Retinal pigment epithelial cell (primary cell): Measurements from ENCODE around the gene TOB2.
"Not testable (repeated sequence)": the region's sequence is repeated elsewhere in the genome, so short reads cannot be mapped to it uniquely, and the experiment has no call there.

Experiments used
- DNase-seq: peaks from one replicate; pipeline ENCODE4 v3.0.0-alpha.2; 2010; ENCODE audit warnings: low read depth
- H3K4me3 ChIP-seq: 2 replicates; pipeline ENCODE4 v1.5.1; 2011; ENCODE audit warnings: mild to moderate bottlenecking, low read length, control low read depth, moderate library complexity
- TF ChIP-seq, protein P1 (sequence below): conservative IDR thresholded peaks from 2 replicates; pipeline ENCODE4 v1.5.1; 2011; ENCODE audit warnings: low read depth, low read length, control low read depth, inconsistent platforms

Gene TOB2

DNA sequence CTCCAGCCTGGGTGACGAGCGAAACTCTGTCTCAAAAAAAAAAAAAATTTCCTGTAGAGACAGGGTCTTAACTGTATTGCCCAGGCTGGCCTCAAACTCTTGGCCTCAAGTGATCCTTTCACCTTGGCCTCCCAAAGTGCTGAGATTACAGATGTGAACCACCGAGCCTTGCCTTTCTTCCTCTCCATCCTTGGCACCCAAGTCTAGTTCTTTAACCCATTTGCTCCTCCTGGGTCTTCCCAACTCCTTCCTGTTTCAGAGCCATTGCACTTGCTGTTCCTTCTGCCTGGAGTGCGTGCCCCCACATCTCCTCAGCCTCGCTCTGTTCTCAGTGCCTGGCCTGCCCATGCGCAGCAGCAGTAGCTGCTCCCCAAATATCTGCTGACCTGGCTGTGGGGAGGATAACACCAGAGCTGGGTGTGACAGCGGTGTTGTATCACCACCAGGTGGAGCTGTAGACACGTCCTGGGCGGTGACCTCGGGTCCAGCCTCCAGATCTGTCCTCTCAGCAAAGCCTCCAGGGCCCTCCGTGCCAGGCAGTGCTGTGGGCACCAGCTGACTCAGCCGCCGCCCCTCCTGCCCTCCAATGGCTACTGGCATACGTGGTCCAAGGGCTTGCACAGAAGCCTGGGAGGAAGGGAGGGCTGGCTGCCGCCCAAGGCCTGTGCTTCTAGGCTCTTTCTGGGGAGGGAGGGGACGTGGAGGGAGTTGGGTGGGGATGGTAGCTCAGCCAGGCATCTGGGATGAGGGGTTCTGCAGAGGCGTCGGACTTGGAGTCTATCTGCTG is 42.9 kb downstream of the TOB2 start:
- no peak overlapping the region for H3K4me3 ChIP-seq
- TF ChIP-seq, protein P1, sequence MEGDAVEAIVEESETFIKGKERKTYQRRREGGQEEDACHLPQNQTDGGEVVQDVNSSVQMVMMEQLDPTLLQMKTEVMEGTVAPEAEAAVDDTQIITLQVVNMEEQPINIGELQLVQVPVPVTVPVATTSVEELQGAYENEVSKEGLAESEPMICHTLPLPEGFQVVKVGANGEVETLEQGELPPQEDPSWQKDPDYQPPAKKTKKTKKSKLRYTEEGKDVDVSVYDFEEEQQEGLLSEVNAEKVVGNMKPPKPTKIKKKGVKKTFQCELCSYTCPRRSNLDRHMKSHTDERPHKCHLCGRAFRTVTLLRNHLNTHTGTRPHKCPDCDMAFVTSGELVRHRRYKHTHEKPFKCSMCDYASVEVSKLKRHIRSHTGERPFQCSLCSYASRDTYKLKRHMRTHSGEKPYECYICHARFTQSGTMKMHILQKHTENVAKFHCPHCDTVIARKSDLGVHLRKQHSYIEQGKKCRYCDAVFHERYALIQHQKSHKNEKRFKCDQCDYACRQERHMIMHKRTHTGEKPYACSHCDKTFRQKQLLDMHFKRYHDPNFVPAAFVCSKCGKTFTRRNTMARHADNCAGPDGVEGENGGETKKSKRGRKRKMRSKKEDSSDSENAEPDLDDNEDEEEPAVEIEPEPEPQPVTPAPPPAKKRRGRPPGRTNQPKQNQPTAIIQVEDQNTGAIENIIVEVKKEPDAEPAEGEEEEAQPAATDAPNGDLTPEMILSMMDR, result peak; percentile 98
- peak; percentile 97 for DNase-seq

DNA sequence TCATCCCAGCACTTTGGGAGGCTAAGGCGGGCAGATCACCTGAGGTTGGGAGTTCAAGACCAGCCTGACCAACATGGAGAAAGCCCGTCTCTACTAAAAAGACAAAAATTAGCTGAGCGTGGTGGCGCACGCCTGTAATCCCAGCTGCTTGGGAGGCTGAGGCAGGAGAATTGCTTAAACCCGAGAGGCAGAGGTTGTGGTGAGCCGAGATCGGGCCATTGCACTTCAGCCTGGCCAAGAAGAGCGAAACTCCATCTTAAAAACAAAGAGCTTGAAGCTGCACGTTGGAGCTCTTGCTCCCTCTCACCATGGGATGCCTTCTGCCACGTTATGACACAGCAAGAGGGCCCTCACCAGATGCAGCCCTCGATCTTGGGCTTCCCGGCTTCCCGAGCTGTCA is 43.8 kb downstream of the TOB2 start:
- H3K4me3 ChIP-seq, DNase-seq: not testable (repeated sequence)

DNA sequence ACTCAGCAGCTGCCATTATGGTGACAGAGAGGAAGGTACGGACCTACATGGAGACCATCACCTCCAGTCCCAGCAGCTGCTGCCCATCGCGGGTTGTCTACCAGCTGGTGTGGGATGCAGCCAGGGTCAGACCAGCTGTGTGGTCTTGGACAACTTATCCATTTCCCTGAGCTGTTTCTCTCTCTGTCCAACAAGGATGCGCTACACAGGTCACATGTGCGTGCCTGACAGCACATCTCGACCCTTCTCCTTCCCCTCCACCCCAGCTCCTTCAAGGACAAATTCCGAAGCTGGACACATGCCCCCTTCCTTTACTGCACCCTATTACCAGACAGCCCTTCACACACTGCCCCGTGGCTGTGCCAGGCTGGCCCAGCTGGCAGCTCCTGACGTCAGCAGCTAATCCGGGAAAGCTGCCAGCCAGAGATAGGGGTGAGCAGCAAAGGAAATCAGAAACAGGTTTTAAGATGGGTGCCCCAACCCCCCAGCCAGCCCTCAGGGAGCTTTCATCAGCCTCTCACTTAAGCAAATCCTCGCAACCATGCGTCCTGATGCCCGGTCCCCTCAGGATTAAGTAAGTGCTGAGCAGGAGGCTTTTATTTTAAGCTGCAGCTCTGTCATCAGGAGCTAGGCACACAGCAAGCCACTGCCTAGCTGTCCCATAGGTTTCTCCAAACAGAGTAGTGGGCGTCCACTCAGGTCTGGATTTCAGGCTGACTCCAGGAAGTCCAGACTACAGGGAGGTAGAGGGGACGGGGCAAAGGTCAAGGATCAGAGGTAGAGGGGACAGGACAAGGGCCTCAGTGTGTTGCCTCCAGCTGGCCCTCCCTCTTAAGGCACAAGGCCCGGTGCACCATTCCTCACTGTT is 44.6 kb downstream of the TOB2 start:
- TF ChIP-seq, protein P1, result no peak

DNA sequence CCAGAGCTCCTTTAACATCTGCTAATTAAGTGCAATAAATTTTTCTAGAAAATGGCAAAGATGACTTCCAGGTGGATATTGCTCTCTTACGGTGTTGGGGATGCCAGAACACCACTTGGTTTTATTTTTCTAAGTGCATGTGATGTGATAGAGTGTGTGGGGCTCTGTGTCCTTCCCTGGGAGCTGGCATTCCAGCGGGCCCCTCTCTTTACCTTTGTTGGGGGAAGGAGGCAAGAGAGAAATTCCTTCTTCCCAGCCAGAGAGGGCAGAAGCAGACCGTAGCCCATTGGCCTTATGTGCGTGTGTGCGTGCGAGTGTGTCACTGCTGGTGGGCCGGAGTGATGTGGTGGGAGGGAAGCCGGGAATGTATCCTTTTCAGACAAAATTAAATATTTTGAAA is 47.7 kb downstream of the TOB2 start:
- TF ChIP-seq, protein P1, result no peak
- no peak for DNase-seq
- no peak overlapping the region for H3K4me3 ChIP-seq

More for the DNA sequence above, 44.6 kb downstream of the TOB2 start:
- DNase-seq, result peak; percentile 92
- H3K4me3 ChIP-seq, result no peak overlapping the region

DNA sequence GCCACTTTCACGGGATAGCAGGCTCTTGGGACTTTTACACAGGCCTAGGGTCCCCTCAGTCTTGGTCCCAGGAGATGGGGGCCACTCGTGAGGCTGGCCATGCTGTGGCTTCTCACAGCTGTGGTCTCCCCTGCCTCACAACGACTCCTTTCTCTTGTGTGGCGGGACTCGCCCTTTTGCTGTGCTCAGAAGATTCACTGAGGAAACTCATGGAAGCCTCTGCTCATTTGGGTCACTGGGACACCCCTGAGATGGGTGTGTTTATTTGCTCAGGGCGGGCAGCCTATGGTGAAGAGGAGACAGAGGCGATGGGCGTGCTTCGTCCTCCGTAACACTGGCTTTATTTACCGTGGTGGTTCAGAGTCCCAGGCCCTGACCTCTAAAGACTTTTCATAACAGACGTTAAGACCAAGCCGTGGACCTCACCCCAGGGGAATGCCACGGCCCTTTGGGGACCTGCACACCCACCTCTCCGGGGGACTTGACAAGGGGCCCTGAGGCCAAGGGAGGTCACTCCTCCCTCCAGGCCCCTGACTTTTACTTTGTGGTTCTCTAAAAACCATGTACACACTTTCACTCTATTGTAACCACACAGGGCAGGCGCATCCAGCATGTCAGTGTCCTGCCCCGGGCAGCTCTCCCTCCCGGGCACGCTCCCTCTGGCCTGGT is 49.3 kb downstream of the TOB2 start:
- TF ChIP-seq, protein P1, result no peak
- no peak overlapping the region for H3K4me3 ChIP-seq
- no peak for DNase-seq

DNA sequence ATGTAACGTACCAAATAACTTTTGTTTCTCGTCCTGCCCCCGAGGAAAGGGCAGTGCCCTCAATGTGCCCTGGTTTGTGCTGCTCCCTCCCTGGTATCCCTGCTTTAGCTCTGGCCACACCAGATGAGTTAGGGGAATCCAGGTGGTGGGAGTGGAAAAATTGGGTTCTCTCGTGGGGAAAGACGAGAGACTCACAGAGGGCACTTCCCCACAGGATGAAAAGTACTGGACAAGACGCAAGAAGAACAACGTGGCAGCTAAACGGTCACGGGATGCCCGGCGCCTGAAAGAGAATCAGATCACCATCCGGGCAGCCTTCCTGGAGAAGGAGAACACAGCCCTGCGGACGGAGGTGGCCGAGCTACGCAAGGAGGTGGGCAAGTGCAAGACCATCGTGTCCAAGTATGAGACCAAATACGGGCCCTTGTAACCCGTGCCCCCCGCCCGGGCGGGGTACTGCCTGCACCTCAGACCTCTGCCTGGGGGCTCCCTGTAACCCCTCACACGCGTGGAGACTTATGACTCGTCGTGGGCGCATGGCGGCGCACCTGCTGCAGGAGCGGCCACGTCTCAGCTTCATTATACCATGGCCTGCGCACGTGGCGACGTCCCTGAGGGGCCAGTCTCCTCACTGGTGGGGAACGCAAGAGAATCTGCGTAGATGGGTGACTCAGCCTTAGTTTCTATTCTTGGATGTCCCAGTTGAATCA is 50.9 kb downstream of the TOB2 start:
- no peak for DNase-seq
- TF ChIP-seq, protein P1, result no peak
- H3K4me3 ChIP-seq, result no peak overlapping the region

DNA sequence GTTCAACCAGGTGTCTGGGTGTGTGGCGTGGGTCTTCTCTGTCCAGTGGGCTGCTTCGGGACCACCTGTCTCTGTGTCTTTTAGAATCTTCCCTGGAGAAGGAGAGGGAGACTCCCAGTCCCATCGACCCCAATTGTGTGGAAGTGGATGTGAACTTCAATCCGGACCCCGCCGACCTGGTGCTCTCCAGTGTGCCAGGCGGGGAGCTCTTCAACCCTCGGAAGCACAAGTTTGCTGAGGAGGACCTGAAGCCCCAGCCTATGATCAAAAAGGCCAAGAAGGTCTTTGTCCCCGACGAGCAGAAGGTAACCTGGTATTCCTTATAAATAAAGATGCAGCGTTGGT is 52.6 kb downstream of the TOB2 start:
- TF ChIP-seq, protein P1, result no peak
- H3K4me3 ChIP-seq, result no peak overlapping the region
- DNase-seq, result no peak
